SJCRH30 (cell line): ENCODE results near the gene TNFAIP2. TPM values are rescaled to one million over a fixed set of nuclear protein-coding genes. Genes with fewer than 3 reads are reported as not detected.

Experiments used
- DNase-seq, 2 experiments: peaks; one replicate each; pipeline ENCODE4 v3.0.0-alpha.2; 2015 to 2020
- H3K27ac ChIP-seq: fragments of 250-450 bp; sonication (Bioruptor Pico); 2 replicates; pipeline ENCODE4 v1.5.1; 2020; ENCODE audit warnings: mild to moderate bottlenecking, moderate library complexity
- H3K27me3 ChIP-seq: fragments of 250-450 bp; sonication (Bioruptor Pico); 2 replicates; pipeline ENCODE4 v1.5.1; 2020; ENCODE audit warnings: mild to moderate bottlenecking, moderate library complexity
- H3K36me3 ChIP-seq: fragments of 250-450 bp; sonication (Bioruptor Pico); 2 replicates; pipeline ENCODE4 v1.5.1; 2020; ENCODE audit warnings: mild to moderate bottlenecking, moderate library complexity
- H3K4me1 ChIP-seq: fragments of 250-450 bp; sonication (Bioruptor Pico); 2 replicates; pipeline ENCODE4 v1.5.1; 2020; ENCODE audit warnings: mild to moderate bottlenecking, moderate library complexity
- H3K4me3 ChIP-seq: fragments of 250-450 bp; sonication (Bioruptor Pico); 2 replicates; pipeline ENCODE4 v1.5.1; 2020; ENCODE audit warnings: mild to moderate bottlenecking, moderate library complexity
- H3K9me3 ChIP-seq: fragments of 250-450 bp; sonication (Bioruptor Pico); replicated peaks from 2 replicates; pipeline ENCODE4 v1.5.1; 2020; ENCODE audit warnings: mild to moderate bottlenecking, moderate library complexity
- total RNA-seq: library from RNA; depleted of rRNA; stranded (reverse); fragments of >200 nt; shearing (Covaris generic); gene quantifications from 2 replicates; pipeline ENCODE4 v1.2.3, GENCODE V29; 2014; rRNA removed

TNFAIP2 gene
- total RNA-seq = 4.6 and 5.9 TPM in 2 replicates

- Histone ChIP-seq H3K27ac (peak within 1 kb of the TSS; percentile 63), H3K4me1 (peaks cover 33% of the 10 kb centered on the region)
These were observed at the start of gene TNFAIP2 for GRCh38 chr14:103122947-103123633. Gene TNFAIP2 (plus strand): TSS chr14:103123461. CDS start chr14:103126458, 2,997 bp downstream.

GRCh38 chr14:103073876-103074728, 49.2 kb upstream of the TNFAIP2 start:
- H3K4me3 ChIP-seq = no peak overlapping the region
- 0 out of 2 replicates have a peak, but pooled peaks cover 8% of the 10 kb centered on the region for H3K27me3 ChIP-seq
- H3K9me3 ChIP-seq = no peaks in the 10 kb centered on the region
- H3K36me3 ChIP-seq = no peaks in the 10 kb centered on the region
- no peak overlapping the region for H3K27ac ChIP-seq
- no peaks in the 10 kb centered on the region for H3K4me1 ChIP-seq
- DNase-seq = no peak

More at GRCh38 chr14:103122947-103123633, at the start of gene TNFAIP2:
- Histone ChIP-seq H3K9me3 (no peaks in the 10 kb centered on the region), H3K27me3 (no peaks in the 10 kb centered on the region), H3K4me3 (peak within 1 kb of the TSS; percentile 41), H3K36me3 (no peaks in the 10 kb centered on the region)
- no peak for DNase-seq

GRCh38 chr14:103074729-103075367, 48.4 kb upstream of the TNFAIP2 start:
- no peaks in the 10 kb centered on the region for H3K4me1 ChIP-seq
- peak; percentile 34 to 39 for DNase-seq
- H3K27ac ChIP-seq = no peak overlapping the region
- H3K4me3 ChIP-seq = no peak overlapping the region
- no peaks in the 10 kb centered on the region for H3K36me3 ChIP-seq
- H3K27me3 ChIP-seq = 0 out of 2 replicates have a peak, but pooled peaks cover 8% of the 10 kb centered on the region
- H3K9me3 ChIP-seq = no peaks in the 10 kb centered on the region

- DNase-seq = peak; percentile 78 to 90
These were observed 44.9 kb upstream of the TNFAIP2 start for GRCh38 chr14:103078420-103078749.

GRCh38 chr14:103078860-103079587, 44.2 kb upstream of the TNFAIP2 start:
- no peak overlapping the region for H3K27ac ChIP-seq
- H3K9me3 ChIP-seq = no peaks in the 10 kb centered on the region
- no peaks in the 10 kb centered on the region for H3K36me3 ChIP-seq
- no peaks in the 10 kb centered on the region for H3K4me1 ChIP-seq
- DNase-seq = no peak
- H3K4me3 ChIP-seq = no peak overlapping the region
- H3K27me3 ChIP-seq = no peaks in the 10 kb centered on the region

More at GRCh38 chr14:103078420-103078749, 44.9 kb upstream of the TNFAIP2 start:
- H3K9me3 ChIP-seq = no peaks in the 10 kb centered on the region
- H3K4me1 ChIP-seq = no peaks in the 10 kb centered on the region
- no peaks in the 10 kb centered on the region for H3K36me3 ChIP-seq
- no peak overlapping the region for H3K4me3 ChIP-seq
- H3K27me3 ChIP-seq = 0 out of 2 replicates have a peak, but pooled peaks cover 5% of the 10 kb centered on the region
- H3K27ac ChIP-seq = no peak overlapping the region

- no peak overlapping the region for H3K27ac ChIP-seq
- no peaks in the 10 kb centered on the region for H3K36me3 ChIP-seq
- H3K4me1 ChIP-seq = no peaks in the 10 kb centered on the region
- no peak for DNase-seq
- H3K27me3 ChIP-seq = no peaks in the 10 kb centered on the region
- H3K9me3 ChIP-seq = no peaks in the 10 kb centered on the region
- no peak overlapping the region for H3K4me3 ChIP-seq
These were observed 41.3 kb upstream of the TNFAIP2 start for GRCh38 chr14:103081951-103082350.

- H3K27me3 ChIP-seq = peaks cover 1% of the 10 kb centered on the region; the same call in 1 of the 2 replicates
- no peak for DNase-seq
- no peak within 1 kb of the TSS for H3K4me3 ChIP-seq
- no peaks in the 10 kb centered on the region for H3K4me1 ChIP-seq
- no peaks in the 10 kb centered on the region for H3K9me3 ChIP-seq
- no peak within 1 kb of the TSS for H3K27ac ChIP-seq
- no peaks in the 10 kb centered on the region for H3K36me3 ChIP-seq
These were observed 39.0 kb upstream of the TNFAIP2 start, which contains the start of gene LBHD2 for GRCh38 chr14:103084021-103084919. Gene LBHD2 (plus strand): TSS chr14:103084210. CDS start chr14:103086013, 1,803 bp downstream.

GRCh38 chr14:103085106-103086091, 37.9 kb upstream of the TNFAIP2 start:
- no peak overlapping the region for H3K4me3 ChIP-seq
- no peak overlapping the region for H3K27ac ChIP-seq
- no peak for DNase-seq
- H3K4me1 ChIP-seq = no peaks in the 10 kb centered on the region
- H3K27me3 ChIP-seq = peaks cover 12% of the 10 kb centered on the region
- no peaks in the 10 kb centered on the region for H3K36me3 ChIP-seq
- no peaks in the 10 kb centered on the region for H3K9me3 ChIP-seq

- Histone ChIP-seq H3K27ac (no peak overlapping the region), H3K27me3 (peaks cover 20% of the 10 kb centered on the region), H3K9me3 (no peaks in the 10 kb centered on the region), H3K4me3 (no peak overlapping the region), H3K36me3 (no peaks in the 10 kb centered on the region), H3K4me1 (peaks cover 3% of the 10 kb centered on the region; the same call in 1 of the 2 replicates)
- peak in 1 of 2 experiments; percentile 27 for DNase-seq
These were observed 36.4 kb upstream of the TNFAIP2 start for GRCh38 chr14:103086771-103087342.

GRCh38 chr14:103087343-103087835, 35.9 kb upstream of the TNFAIP2 start:
- Histone ChIP-seq H3K27me3 (peaks cover 20% of the 10 kb centered on the region), H3K4me1 (peaks cover 3% of the 10 kb centered on the region; the same call in 1 of the 2 replicates)
- DNase-seq = no peak

GRCh38 chr14:103088921-103089320, 34.3 kb upstream of the TNFAIP2 start:
- Histone ChIP-seq H3K27ac (no peak overlapping the region), H3K9me3 (no peaks in the 10 kb centered on the region), H3K4me3 (no peak overlapping the region), H3K36me3 (no peaks in the 10 kb centered on the region), H3K4me1 (peaks cover 3% of the 10 kb centered on the region; the same call in 1 of the 2 replicates), H3K27me3 (peaks cover 20% of the 10 kb centered on the region)
- DNase-seq = no peak

More at GRCh38 chr14:103087343-103087835, 35.9 kb upstream of the TNFAIP2 start:
- Histone ChIP-seq H3K36me3 (no peaks in the 10 kb centered on the region), H3K4me3 (no peak overlapping the region), H3K9me3 (no peaks in the 10 kb centered on the region), H3K27ac (no peak overlapping the region)
